Heart left ventricle (tissue), 16 donors: ENCODE data around the gene NT5C2. TPM values are rescaled to one million over a fixed set of nuclear protein-coding genes. Genes with fewer than 3 reads are reported as not detected.
A peak's percentile ranks its signal among the peaks of the same experiment; 100 is the strongest.

Experiments
- ATAC-seq, 4 donors: fragments of 200-7000 bp; cut with Tn5 transposase; one replicate each; pipeline ENCODE4 v1.9.1; 2020 to 2022; ENCODE audit warnings: moderate library complexity in 4 of 4, mild to moderate bottlenecking in 3 of 4, moderate number of reproducible peaks in 1 of 4
- DNase-seq, 5 donors: peaks; one replicate each; pipeline ENCODE4 v3.0.0-alpha.2; 2020
- H3K27ac ChIP-seq, 12 donors: fragments of 200-600 bp; sonication (generic) in 4 of 12; one replicate each; pipeline versions ENCODE4 v1.5.0 to v1.8.0; 2016 to 2022; ENCODE audit warnings: mild to moderate bottlenecking in 2 of 12
- H3K27me3 ChIP-seq, 9 donors: fragments of 200-600 bp; sonication (generic) in 2 of 9; one replicate each; pipeline versions ENCODE4 v1.5.1 to v1.8.0; 2016 to 2022; ENCODE audit warnings: mild to moderate bottlenecking in 3 of 9
- H3K36me3 ChIP-seq, 9 donors: fragments of 200-600 bp; sonication (generic) in 2 of 9; one replicate each; pipeline versions ENCODE4 v1.5.0 to v1.8.0; 2018 to 2022; ENCODE audit warnings: mild to moderate bottlenecking in 2 of 9
- H3K4me1 ChIP-seq, 12 donors: fragments of 200-600 bp; sonication (generic) in 4 of 12; one replicate each; pipeline versions ENCODE4 v1.5.0 to v1.8.0; 2016 to 2022; ENCODE audit warnings: mild to moderate bottlenecking in 3 of 12
- H3K4me3 ChIP-seq, 12 donors: fragments of 200-600 bp; sonication (generic) in 4 of 12; one replicate each; pipeline versions ENCODE4 v1.5.0 to v1.8.0; 2017 to 2022; ENCODE audit warnings: mild to moderate bottlenecking in 9 of 12, moderate library complexity in 4 of 12
- H3K9me3 ChIP-seq, 12 donors: fragments of 200-600 bp; sonication (generic) in 4 of 12; one replicate each; pipeline versions ENCODE4 v1.5.0 to v1.8.0; 2016 to 2022; ENCODE audit warnings: mild to moderate bottlenecking in 1 of 12
- POLR2A ChIP-seq, 2 donors: fragments of 450-650 bp; IDR thresholded peaks; one replicate each; pipeline ENCODE4 v1.6.1; 2017; ENCODE audit warnings: antibody characterized with exemption in 2 of 2, mild to moderate bottlenecking in 2 of 2, moderate library complexity in 2 of 2
- WGBS, 4 donors: extraction: QIAGEN DNeasy Blood & Tissue Kit in 2 of 4; methylation state at CpG; one replicate each; pipeline versions ENCODE4 v1.1.5 to v1.1.7; 2013 to 2018; 5-methylcytosine and 5-hydroxymethylcytosine counted together
- intact Hi-C, 10 donors: fragments of 100-400 bp; cut with DNase I; formaldehyde crosslinking; loops; one replicate each; pipeline versions ENCODE4 v1.11.1 to v1.14.2; 2022
- polyA plus RNA-seq, 2 donors: library from polyadenylated mRNA; stranded (reverse); fragments of 200-250 nt; gene quantifications; one replicate each; pipeline ENCODE4 v1.2.3, GENCODE V29; 2013
- total RNA-seq, 9 donors: library from RNA; depleted of rRNA in 2 of 9; stranded (reverse); fragments of >200 nt in 2 of 9; fragmentation: NEBNext Ultra II Directional in 3 of 9; extraction: Animal tissue kit (Norgen Biotek cat#: 25700) in 3 of 9; gene quantifications; one replicate each; pipeline versions ENCODE4 v1.1.0 to v1.2.4, GENCODE V29; 2016 to 2023
- TF ChIP-seq, protein P1 (sequence below), 12 donors: fragments of 200-600 bp; sonication (generic) in 4 of 12; IDR thresholded peaks; one replicate each; pipeline versions ENCODE4 v1.5.0 to v1.8.0; 2018 to 2022; ENCODE audit warnings: antibody characterized with exemption in 12 of 12, mild to moderate bottlenecking in 5 of 12
- donor health status: ischemic (EF 13 %, LVEDD 7.1; RV severe dilation, severe dysfunction).
- donor health status: healthy with polysubstance abuse.
- donor health status: DM: no; HTN: yes; CAD: no.
- donor health status: DM: no; HTN: no; CAD: no.
- donor health status: ischemic (EF 25% LVEDD 6.9; RV normal size, moderate dysfunction).
- donor health status: ischemic (EF 25% LVEDD 5.7; RV mildly dilated, moderate dysfunction).
- donor health status: healthy.
- donor health status: DM: yes; HTN: yes; CAD: no.
- donor health status: ischemic (EF 35%, LVEDD 5.7; RV mildly dilated, moderate dysfunction).
- donor health status: nonischemic (EF 11% LVEDD 7.7; RV severe dilation, severe dysfunction).
- donor health status: DM: yes; HTN: yes; CAD: no.
- donor health status: PGD.
- donor health status: ischemic (EF 29% LVEDD 5.4; RV normal size, mild dysfunction).
- donor health status: nonischemic (EF 23%, LVEDD 6.1; RV moderate dilation, normal function).

NT5C2 gene
- total and polyA plus RNA-seq, 11 donors: 26.2 to 70.6 (median 43.6) TPM

- no peaks in the 10 kb centered on the region for H3K36me3 ChIP-seq
- H3K27me3 ChIP-seq: no peaks in the 10 kb centered on the region
- DNase-seq (no peak), ATAC-seq (no peak)
- intact Hi-C loops: loop anchor here in 5 of 10 donors (5.0 to 10.0 kb wide), 3 partner anchors 43 to 128 kb away; partner anchors contain the start of gene NT5C2 (in 3 of the 5)
- H3K4me3 ChIP-seq: no peak overlapping the region
- WGBS, 4 donors: 86 to 93% (median 90%) methylated on average over 2 of the region's 2 CpGs
- H3K27ac ChIP-seq: no peak overlapping the region
- no peak for TF ChIP-seq POLR2A (IDR thresholded peaks at IDR 0.05)
- TF ChIP-seq, protein P1, sequence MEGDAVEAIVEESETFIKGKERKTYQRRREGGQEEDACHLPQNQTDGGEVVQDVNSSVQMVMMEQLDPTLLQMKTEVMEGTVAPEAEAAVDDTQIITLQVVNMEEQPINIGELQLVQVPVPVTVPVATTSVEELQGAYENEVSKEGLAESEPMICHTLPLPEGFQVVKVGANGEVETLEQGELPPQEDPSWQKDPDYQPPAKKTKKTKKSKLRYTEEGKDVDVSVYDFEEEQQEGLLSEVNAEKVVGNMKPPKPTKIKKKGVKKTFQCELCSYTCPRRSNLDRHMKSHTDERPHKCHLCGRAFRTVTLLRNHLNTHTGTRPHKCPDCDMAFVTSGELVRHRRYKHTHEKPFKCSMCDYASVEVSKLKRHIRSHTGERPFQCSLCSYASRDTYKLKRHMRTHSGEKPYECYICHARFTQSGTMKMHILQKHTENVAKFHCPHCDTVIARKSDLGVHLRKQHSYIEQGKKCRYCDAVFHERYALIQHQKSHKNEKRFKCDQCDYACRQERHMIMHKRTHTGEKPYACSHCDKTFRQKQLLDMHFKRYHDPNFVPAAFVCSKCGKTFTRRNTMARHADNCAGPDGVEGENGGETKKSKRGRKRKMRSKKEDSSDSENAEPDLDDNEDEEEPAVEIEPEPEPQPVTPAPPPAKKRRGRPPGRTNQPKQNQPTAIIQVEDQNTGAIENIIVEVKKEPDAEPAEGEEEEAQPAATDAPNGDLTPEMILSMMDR (IDR thresholded peaks at IDR 0.05): no peak
- H3K4me1 ChIP-seq: peaks cover 0 to 32% (median 9%) of the 10 kb centered on the region in 12 donors
- H3K9me3 ChIP-seq: no peaks in the 10 kb centered on the region
Measured at GRCh38 chr10:103235775-103236174, 42.7 kb upstream of the NT5C2 start.

DNA sequence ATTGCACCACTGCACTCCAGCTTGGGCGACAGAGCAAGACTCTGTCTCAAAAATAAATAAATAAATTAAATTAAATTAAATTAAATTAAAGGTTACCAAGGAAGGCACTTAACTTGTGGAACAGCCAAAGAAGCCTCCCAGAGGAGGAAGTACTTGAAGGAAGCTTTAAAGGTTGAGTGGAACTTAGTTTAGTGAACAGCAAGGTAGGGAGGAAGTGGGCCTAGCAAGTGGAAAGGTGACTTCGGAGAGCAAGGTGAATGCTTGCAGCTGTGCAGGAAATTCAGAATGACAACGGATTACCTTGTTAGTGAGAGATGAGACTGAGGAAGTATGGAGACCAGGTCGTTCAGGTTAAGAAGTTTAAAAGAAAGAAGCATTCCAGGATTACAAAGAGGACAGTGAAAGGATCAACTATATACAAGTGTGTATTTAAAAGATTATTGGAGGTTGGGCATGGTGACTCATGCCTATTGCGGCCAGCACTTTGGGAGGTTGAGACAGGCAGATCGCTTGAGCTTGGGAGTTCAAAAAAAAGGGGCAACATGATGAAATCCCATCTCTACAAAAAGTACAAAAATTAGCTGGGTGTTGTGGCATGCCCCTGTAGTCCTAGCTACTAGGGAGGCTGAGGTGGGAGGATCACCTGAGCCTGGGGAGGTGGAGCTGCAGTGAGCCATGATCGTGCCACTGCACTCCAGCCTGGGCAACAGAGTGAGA lies 39.9 kb upstream of the NT5C2 start:
- Histone ChIP-seq H3K27me3 (no peaks in the 10 kb centered on the region), H3K4me3 (no peak overlapping the region), H3K27ac (peak overlapping the region in 3 of 12 donors; percentile 36 to 89 (median 73)), H3K4me1 (peaks cover 0 to 38% (median 17%) of the 10 kb centered on the region in 12 donors), H3K9me3 (no peaks in the 10 kb centered on the region), H3K36me3 (no peaks in the 10 kb centered on the region)
- ATAC-seq (no peak), DNase-seq (no peak)
- TF ChIP-seq POLR2A (IDR thresholded peaks at IDR 0.05): no peak
- TF ChIP-seq, protein P1 (IDR thresholded peaks at IDR 0.05): no peak
- intact Hi-C loops: loop anchor here in 3 of 10 donors (5.0 to 10.0 kb wide), 2 partner anchors 41 to 48 kb away; partner anchors contain the start of gene NT5C2 (in 2 of the 3)
- 81 to 84% (median 82%) methylated on average over 7 of the region's 7 CpGs for WGBS, 4 donors

DNA sequence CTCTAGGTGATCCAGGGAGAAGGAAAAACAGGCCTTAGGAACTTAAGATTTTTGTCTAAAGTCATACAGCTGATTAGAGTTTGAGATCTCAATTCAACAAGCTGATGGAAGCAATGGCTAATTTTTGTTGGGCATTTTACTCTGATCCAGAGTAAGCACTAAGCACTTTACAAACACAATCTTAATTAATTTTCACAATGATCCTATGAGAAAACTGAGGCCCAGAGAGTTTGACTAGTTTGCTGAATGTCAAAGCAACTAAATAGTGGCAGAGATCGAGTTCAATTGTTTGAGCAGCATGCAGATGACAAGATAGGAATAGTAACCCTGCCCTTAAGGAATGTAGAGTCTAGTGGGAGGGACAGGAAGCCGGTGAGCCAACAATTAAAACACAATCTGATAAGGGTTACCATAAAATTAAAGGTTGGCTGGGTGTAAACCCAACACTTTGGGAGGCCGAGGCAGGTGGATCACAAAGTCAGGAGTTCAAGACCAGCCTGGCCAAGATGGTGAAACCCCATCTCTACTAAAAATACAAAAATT lies 39.1 kb upstream of the NT5C2 start:
- Histone ChIP-seq H3K4me1 (peaks cover 0 to 42% (median 19%) of the 10 kb centered on the region in 12 donors), H3K9me3 (no peaks in the 10 kb centered on the region), H3K27ac (peak overlapping the region in 10 of 12 donors; percentile 69 to 94 (median 83)), H3K4me3 (no peak overlapping the region), H3K27me3 (no peaks in the 10 kb centered on the region), H3K36me3 (no peaks in the 10 kb centered on the region)
- intact Hi-C loops: loop anchor here in 3 of 10 donors (5.0 to 10.0 kb wide), 2 partner anchors 40 to 47 kb away; partner anchors contain the start of gene NT5C2 (in 2 of the 3)
- no peak for TF ChIP-seq POLR2A (IDR thresholded peaks at IDR 0.05)
- TF ChIP-seq, protein P1 (IDR thresholded peaks at IDR 0.05): no peak
- 50 to 68% (median 59%) methylated on average over 3 of the region's 3 CpGs for WGBS, 4 donors
- DNase-seq (no peak), ATAC-seq (no peak)

DNA sequence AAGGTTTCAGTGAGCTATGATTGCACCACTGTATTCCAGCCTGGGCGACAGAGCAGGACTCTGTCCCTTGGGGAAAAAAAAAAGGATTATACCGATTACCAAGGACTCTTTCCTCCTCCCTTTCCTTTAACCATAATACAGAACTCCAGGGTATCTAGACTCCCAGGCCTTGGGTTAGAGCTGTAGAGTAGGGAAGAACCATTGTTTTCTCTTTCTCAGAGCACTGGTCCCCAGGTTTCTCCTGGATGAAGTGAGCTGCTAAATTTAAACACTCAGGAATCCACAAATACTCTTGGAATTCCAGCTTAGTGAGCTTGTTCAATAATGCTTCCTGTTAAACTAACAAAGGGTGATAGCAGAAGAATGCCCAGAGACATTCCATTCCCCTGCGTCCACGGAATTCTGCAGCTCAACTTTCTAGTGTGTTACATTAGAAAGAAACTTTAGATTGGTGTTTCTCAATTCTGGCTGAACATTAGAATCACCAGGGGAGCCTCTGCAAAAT lies 38.0 kb upstream of the NT5C2 start:
- H3K27ac ChIP-seq: peak overlapping the region; percentile 68 to 95 (median 83)
- no peaks in the 10 kb centered on the region for H3K27me3 ChIP-seq
- DNase-seq (peak in 1 of 5 donors; percentile 26), ATAC-seq (peak; percentile 38 to 59 (median 52))
- intact Hi-C loops: loop anchor here in 3 of 10 donors (5.0 to 10.0 kb wide), 2 partner anchors 39 to 46 kb away; partner anchors contain the start of gene NT5C2 (in 2 of the 3)
- H3K4me1 ChIP-seq: peaks cover 0 to 42% (median 19%) of the 10 kb centered on the region in 12 donors
- TF ChIP-seq, protein P1 (IDR thresholded peaks at IDR 0.05): no peak
- no peak for TF ChIP-seq POLR2A (IDR thresholded peaks at IDR 0.05)
- no peaks in the 10 kb centered on the region for H3K36me3 ChIP-seq
- H3K9me3 ChIP-seq: no peaks in the 10 kb centered on the region
- no peak overlapping the region for H3K4me3 ChIP-seq
- WGBS, 4 donors: 9 to 17% (median 13%) methylated on average over 4 of the region's 4 CpGs
